ENCODE data around the gene TBC1D17.

DNA sequence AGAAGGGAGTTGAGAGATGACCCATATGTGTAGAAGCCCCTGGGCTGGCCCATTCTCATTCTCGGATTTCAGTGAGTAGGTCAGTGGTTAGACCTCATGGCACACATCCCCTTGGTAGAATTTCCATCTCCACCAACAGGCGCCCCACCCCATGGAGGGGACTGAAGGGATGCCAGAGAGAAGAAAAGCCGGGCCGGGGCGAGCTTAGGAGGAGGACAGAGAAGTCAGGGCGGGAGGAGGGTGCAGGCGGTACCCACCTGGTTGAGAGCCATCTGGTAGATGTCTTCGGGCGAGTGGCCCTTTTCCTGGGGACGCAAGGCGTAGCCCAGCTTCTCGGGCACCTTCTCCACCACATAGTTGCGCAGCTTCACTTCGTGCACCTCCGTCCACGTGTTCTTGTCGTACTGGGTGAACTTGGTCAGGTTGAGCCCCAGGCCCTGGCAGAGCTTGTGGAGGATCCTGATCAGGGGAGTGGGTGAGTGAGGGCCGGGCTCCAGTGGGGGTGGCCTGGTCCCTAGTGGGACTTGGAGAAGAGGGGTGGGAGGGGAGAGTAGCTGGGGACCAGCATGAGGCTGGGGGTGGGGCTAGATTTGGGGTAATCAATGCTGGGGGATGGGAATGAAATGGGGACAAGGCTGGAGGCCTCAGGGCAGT lies 16.6 kb downstream of the TBC1D17 start:
- no peak for TF ChIP-seq MYC (IDR thresholded peaks at IDR 0.05; ENCODE audit: borderline replicate concordance, low read length)
- TF ChIP-seq, protein P1, sequence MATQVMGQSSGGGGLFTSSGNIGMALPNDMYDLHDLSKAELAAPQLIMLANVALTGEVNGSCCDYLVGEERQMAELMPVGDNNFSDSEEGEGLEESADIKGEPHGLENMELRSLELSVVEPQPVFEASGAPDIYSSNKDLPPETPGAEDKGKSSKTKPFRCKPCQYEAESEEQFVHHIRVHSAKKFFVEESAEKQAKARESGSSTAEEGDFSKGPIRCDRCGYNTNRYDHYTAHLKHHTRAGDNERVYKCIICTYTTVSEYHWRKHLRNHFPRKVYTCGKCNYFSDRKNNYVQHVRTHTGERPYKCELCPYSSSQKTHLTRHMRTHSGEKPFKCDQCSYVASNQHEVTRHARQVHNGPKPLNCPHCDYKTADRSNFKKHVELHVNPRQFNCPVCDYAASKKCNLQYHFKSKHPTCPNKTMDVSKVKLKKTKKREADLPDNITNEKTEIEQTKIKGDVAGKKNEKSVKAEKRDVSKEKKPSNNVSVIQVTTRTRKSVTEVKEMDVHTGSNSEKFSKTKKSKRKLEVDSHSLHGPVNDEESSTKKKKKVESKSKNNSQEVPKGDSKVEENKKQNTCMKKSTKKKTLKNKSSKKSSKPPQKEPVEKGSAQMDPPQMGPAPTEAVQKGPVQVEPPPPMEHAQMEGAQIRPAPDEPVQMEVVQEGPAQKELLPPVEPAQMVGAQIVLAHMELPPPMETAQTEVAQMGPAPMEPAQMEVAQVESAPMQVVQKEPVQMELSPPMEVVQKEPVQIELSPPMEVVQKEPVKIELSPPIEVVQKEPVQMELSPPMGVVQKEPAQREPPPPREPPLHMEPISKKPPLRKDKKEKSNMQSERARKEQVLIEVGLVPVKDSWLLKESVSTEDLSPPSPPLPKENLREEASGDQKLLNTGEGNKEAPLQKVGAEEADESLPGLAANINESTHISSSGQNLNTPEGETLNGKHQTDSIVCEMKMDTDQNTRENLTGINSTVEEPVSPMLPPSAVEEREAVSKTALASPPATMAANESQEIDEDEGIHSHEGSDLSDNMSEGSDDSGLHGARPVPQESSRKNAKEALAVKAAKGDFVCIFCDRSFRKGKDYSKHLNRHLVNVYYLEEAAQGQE (IDR thresholded peaks at IDR 0.05), result no peak
- TF ChIP-seq, protein P2, sequence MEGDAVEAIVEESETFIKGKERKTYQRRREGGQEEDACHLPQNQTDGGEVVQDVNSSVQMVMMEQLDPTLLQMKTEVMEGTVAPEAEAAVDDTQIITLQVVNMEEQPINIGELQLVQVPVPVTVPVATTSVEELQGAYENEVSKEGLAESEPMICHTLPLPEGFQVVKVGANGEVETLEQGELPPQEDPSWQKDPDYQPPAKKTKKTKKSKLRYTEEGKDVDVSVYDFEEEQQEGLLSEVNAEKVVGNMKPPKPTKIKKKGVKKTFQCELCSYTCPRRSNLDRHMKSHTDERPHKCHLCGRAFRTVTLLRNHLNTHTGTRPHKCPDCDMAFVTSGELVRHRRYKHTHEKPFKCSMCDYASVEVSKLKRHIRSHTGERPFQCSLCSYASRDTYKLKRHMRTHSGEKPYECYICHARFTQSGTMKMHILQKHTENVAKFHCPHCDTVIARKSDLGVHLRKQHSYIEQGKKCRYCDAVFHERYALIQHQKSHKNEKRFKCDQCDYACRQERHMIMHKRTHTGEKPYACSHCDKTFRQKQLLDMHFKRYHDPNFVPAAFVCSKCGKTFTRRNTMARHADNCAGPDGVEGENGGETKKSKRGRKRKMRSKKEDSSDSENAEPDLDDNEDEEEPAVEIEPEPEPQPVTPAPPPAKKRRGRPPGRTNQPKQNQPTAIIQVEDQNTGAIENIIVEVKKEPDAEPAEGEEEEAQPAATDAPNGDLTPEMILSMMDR (IDR thresholded peaks at IDR 0.05), result no peak

Data from A549 (cell line).